PC-3 (cell line): ENCODE measurements around the gene OR1E1. TPM values are rescaled to one million over a fixed set of nuclear protein-coding genes. Genes with fewer than 3 reads are reported as not detected.
"Not testable (repeated sequence)": the region's sequence is repeated elsewhere in the genome, so short reads cannot be mapped to it uniquely, and the experiment has no call there.

Experiments used
- ATAC-seq: fragments of 200-7000 bp; cut with Tn5 transposase; 2 replicates; pipeline ENCODE4 v1.9.1; 2020; ENCODE audit warnings: mild to moderate bottlenecking, moderate library complexity
- BruUV-seq: library from RNA; stranded (reverse); fragments of 400-500 nt; replicated peaks from 2 replicates; lab custom pipeline; 2021; lab: Mats Ljungman, UMichigan
- CTCF ChIA-PET: fragments of 300-600 bp; sonication (Branson Sonifier 250); formaldehyde crosslinking; loops from one replicate; lab custom pipeline; 2022; ENCODE audit warnings: antibody characterized with exemption; lab: Charles Lee
- POLR2A ChIA-PET: fragments of 300-600 bp; sonication (Branson Sonifier 250); formaldehyde crosslinking; loops from one replicate; lab custom pipeline; 2022; ENCODE audit warnings: antibody characterized with exemption; ENCODE audit not compliant: unreplicated experiment; lab: Charles Lee
- DNase-seq: peaks from one replicate; pipeline ENCODE4 v3.0.0-alpha.2; 2015
- H2AFZ ChIP-seq: fragments of 300-600 bp; sonication (generic); 2 replicates; pipeline ENCODE4 v1.6.0; 2016; ENCODE audit warnings: antibody characterized with exemption, low read length
- H3F3A ChIP-seq: fragments of 300-600 bp; sonication (generic); one replicate; pipeline ENCODE4 v1.6.0; 2017; ENCODE audit warnings: antibody characterized with exemption, low read length, control low read depth, mild to moderate bottlenecking; ENCODE audit not compliant: unreplicated experiment
- H3K27ac ChIP-seq: fragments of 300-600 bp; sonication (generic); 2 replicates; pipeline ENCODE4 v1.5.1; 2016; ENCODE audit warnings: mild to moderate bottlenecking, low read length
- H3K27me3 ChIP-seq: fragments of 300-600 bp; sonication (generic); 2 replicates; pipeline ENCODE4 v1.6.1; 2016; ENCODE audit warnings: low read length, mixed read lengths
- H3K36me3 ChIP-seq: fragments of 300-600 bp; sonication (generic); 2 replicates; pipeline ENCODE4 v1.6.1; 2016; ENCODE audit warnings: low read depth, mixed run types, low read length, mixed read lengths
- H3K4me1 ChIP-seq: fragments of 300-600 bp; sonication (generic); 2 replicates; pipeline ENCODE4 v1.5.1; 2016; ENCODE audit warnings: low read length; ENCODE audit not compliant: insufficient read depth
- H3K4me2 ChIP-seq: fragments of 300-600 bp; sonication (generic); 2 replicates; pipeline ENCODE4 v1.6.0; 2016; ENCODE audit warnings: low read length
- H3K4me3 ChIP-seq: fragments of 300-600 bp; sonication (generic); 2 replicates; pipeline ENCODE4 v1.5.1; 2016; ENCODE audit warnings: mild to moderate bottlenecking, low read length, mixed read lengths
- H3K79me2 ChIP-seq: fragments of 300-600 bp; sonication (generic); 2 replicates; pipeline ENCODE4 v1.6.1; 2017; ENCODE audit warnings: low read length, mixed read lengths
- H3K9ac ChIP-seq: fragments of 300-600 bp; sonication (generic); 2 replicates; pipeline ENCODE4 v1.6.0; 2016; ENCODE audit warnings: mild to moderate bottlenecking, low read length
- H3K9me2 ChIP-seq: fragments of 300-600 bp; sonication (generic); replicated peaks from 2 replicates; pipeline ENCODE4 v1.6.1; 2016; ENCODE audit warnings: mixed run types, low read length, mixed read lengths
- H3K9me3 ChIP-seq: fragments of 300-600 bp; sonication (generic); 2 replicates; pipeline ENCODE4 v1.6.1; 2016; ENCODE audit warnings: low read length, mixed read lengths
- H4K20me1 ChIP-seq: fragments of 300-600 bp; sonication (generic); 2 replicates; pipeline ENCODE4 v1.6.1; 2016; ENCODE audit warnings: low read length, mixed read lengths
- EZH2 ChIP-seq: fragments of 300-600 bp; sonication (generic); IDR thresholded peaks from one replicate; pipeline ENCODE4 v1.6.1; 2017; ENCODE audit warnings: antibody characterized with exemption, mild to moderate bottlenecking, low read length; ENCODE audit not compliant: unreplicated experiment
- EZH2phosphoT487 ChIP-seq: fragments of 300-600 bp; sonication (generic); IDR thresholded peaks from 2 replicates; pipeline ENCODE4 v1.6.1; 2018; ENCODE audit warnings: mild to moderate bottlenecking, antibody characterized with exemption, low read length, borderline replicate concordance
- intact Hi-C: fragments of 100-400 bp; cut with micrococcal nuclease; formaldehyde crosslinking; loops from 2 replicates; pipeline ENCODE4 v1.9.0; 2023
- total RNA-seq: library from RNA; depleted of rRNA; stranded (reverse); fragments of >200 nt; gene quantifications from 2 replicates; pipeline ENCODE4 v1.2.3, GENCODE V29; 2014
- TF ChIP-seq, protein P1 (sequence below): fragments of 300-600 bp; sonication (generic); conservative IDR thresholded peaks from 2 replicates; pipeline ENCODE4 v1.5.1; 2017; ENCODE audit warnings: antibody characterized with exemption, low read depth, mild to moderate bottlenecking, low read length

OR1E1 gene
- total RNA-seq, 1 experiment from 2014 or later: not detected

DNA sequence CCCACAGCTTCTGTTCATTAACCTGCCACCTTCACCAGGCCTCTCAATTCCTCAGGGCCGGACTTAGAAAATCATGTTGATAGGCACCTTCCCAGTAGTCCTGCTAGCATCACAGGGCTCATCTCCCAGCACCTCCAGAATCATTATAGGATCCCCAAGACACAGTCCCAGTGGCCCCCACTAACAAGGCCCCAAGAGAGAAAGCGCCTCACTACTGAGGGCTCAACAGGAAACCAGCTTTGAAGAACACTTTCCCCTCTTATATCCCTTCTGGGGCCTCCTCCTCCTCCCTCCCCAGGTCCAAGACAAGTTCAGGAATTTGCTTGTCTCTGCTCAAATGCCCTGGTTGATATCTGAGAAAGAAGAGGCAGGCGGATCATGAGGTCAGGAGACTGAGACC is 12.9 kb upstream of the OR1E1 start, which contains the start of gene OR3A3:
Gene OR3A3 (plus strand): TSS at position 301 of the 400 bp plus-strand sequence.
- no peak within 1 kb of the TSS for H3K4me3 ChIP-seq
- H3K4me2 ChIP-seq: no peak within 1 kb of the TSS
- intact Hi-C loops: no loop called here
- no peaks in the 10 kb centered on the region for H3K9me2 ChIP-seq
- H3K79me2 ChIP-seq: no peaks in the 10 kb centered on the region
- no peak for TF ChIP-seq EZH2phosphoT487
- TF ChIP-seq, protein P1, sequence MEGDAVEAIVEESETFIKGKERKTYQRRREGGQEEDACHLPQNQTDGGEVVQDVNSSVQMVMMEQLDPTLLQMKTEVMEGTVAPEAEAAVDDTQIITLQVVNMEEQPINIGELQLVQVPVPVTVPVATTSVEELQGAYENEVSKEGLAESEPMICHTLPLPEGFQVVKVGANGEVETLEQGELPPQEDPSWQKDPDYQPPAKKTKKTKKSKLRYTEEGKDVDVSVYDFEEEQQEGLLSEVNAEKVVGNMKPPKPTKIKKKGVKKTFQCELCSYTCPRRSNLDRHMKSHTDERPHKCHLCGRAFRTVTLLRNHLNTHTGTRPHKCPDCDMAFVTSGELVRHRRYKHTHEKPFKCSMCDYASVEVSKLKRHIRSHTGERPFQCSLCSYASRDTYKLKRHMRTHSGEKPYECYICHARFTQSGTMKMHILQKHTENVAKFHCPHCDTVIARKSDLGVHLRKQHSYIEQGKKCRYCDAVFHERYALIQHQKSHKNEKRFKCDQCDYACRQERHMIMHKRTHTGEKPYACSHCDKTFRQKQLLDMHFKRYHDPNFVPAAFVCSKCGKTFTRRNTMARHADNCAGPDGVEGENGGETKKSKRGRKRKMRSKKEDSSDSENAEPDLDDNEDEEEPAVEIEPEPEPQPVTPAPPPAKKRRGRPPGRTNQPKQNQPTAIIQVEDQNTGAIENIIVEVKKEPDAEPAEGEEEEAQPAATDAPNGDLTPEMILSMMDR: no peak
- TF ChIP-seq EZH2: no peak
- no peaks in the 10 kb centered on the region for H3K4me1 ChIP-seq
- H4K20me1 ChIP-seq: no peaks in the 10 kb centered on the region
- ChIA-PET CTCF (no interaction called here), POLR2A (no interaction called here)
- no peaks in the 10 kb centered on the region for H3K9me3 ChIP-seq
- H3K27me3 ChIP-seq: peaks cover 8% of the 10 kb centered on the region; the same call in 1 of the 2 replicates
- H2AFZ ChIP-seq: no peak within 1 kb of the TSS
- DNase-seq (no peak), ATAC-seq (no peak)
- no TSS peak for BruUV-seq
- no peaks in the 10 kb centered on the region for H3F3A ChIP-seq
- H3K36me3 ChIP-seq: no peaks in the 10 kb centered on the region
- H3K27ac ChIP-seq: no peak within 1 kb of the TSS
- no peak within 1 kb of the TSS for H3K9ac ChIP-seq

DNA sequence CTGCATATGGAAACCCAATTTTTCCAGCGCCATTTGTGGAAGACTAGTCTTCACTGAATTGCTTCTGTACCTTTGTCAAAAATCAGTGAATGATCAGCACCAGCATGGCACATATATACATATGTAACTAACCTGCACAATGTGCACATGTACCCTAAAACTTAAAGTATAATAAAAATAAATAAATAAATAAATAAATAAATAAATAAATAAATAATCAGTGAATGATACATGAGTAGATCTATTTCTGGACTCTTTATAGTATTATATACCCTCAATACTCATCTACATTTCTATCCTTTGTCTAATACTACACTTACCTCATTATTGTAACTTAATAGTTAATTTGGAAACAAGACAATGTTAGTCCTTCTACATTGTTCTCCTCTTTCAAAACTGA is 5.6 kb upstream of the OR1E1 start:
- H3K27me3 ChIP-seq, H2AFZ ChIP-seq, intact Hi-C loops, H3K36me3 ChIP-seq, H3K9me3 ChIP-seq, H3K9ac ChIP-seq, H3K4me3 ChIP-seq, CTCF ChIA-PET, H3K4me2 ChIP-seq, BruUV-seq, H3F3A ChIP-seq, H3K9me2 ChIP-seq, ATAC-seq, DNase-seq, POLR2A ChIA-PET, H4K20me1 ChIP-seq, H3K4me1 ChIP-seq, H3K27ac ChIP-seq, H3K79me2 ChIP-seq: not testable (repeated sequence)

DNA sequence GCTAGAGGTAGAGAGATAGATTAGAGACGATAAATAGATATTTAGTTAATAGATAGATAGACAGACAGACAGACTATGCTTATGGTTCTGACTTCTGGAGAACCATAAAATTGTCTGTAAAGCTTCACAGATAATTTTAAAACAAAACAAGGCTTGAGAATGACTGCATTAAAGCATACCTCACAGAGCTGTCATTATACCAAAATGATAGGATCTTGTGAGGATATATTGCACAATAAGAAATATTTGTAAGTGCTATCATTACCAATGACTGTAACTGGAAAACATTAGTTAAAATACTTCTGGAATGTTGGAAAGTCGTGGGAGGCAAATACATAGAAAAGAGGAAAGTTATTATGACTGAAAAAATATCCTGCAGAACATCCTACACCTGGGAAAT is 3.6 kb upstream of the OR1E1 start:
- DNase-seq (no peak), ATAC-seq (no peak)
- H3K27ac ChIP-seq: no peak overlapping the region
- no peak overlapping the region for H2AFZ ChIP-seq
- intact Hi-C loops: no loop called here
- ChIA-PET POLR2A (no interaction called here), CTCF (no interaction called here)
- no peaks in the 10 kb centered on the region for H3K4me1 ChIP-seq
- H3K79me2 ChIP-seq: no peaks in the 10 kb centered on the region
- H3K27me3 ChIP-seq: peaks cover 6% of the 10 kb centered on the region; the same call in 1 of the 2 replicates
- TF ChIP-seq EZH2phosphoT487: no peak
- no TSS peak for BruUV-seq
- no peaks in the 10 kb centered on the region for H3F3A ChIP-seq
- H3K9me2 ChIP-seq: no peaks in the 10 kb centered on the region
- no peaks in the 10 kb centered on the region for H4K20me1 ChIP-seq
- no peaks in the 10 kb centered on the region for H3K36me3 ChIP-seq
- no peak overlapping the region for H3K9ac ChIP-seq
- H3K4me2 ChIP-seq: no peak overlapping the region
- no peak overlapping the region for H3K4me3 ChIP-seq
- no peaks in the 10 kb centered on the region for H3K9me3 ChIP-seq

DNA sequence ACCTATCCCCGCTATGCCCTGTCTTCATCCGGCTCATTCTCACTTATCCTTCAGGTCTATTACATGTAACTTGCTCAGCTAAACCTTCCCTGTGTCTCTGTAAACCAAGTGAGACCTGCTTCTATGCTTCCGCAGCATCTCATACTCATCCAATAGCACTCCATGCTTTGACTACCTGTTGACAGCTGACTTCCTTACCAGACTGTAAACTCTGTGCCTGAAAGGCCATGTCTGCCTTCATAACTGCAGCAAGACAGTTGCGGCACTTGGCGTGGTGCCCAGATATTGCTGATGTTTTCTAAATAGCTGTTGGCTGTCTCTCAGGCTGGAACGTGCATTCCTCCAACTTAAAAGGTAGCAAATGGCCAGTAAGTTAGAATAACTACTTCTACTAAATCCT is 1.8 kb upstream of the OR1E1 start:
- ChIA-PET CTCF (no interaction called here), POLR2A (no interaction called here)
- peaks cover 6% of the 10 kb centered on the region; the same call in 1 of the 2 replicates for H3K27me3 ChIP-seq
- no peak overlapping the region for H3K27ac ChIP-seq
- H4K20me1 ChIP-seq: no peaks in the 10 kb centered on the region
- intact Hi-C loops: no loop called here
- no peak for DNase-seq
- H3K36me3 ChIP-seq: no peaks in the 10 kb centered on the region
- TF ChIP-seq EZH2phosphoT487: no peak
- TF ChIP-seq EZH2: no peak
- TF ChIP-seq, protein P1: no peak
- no peak overlapping the region for H3K9ac ChIP-seq
- H3K4me1 ChIP-seq: no peaks in the 10 kb centered on the region
- no peak overlapping the region for H3K4me3 ChIP-seq
- no peak for ATAC-seq
- H3K79me2 ChIP-seq: no peaks in the 10 kb centered on the region
- H3K4me2 ChIP-seq: no peak overlapping the region
- H2AFZ ChIP-seq: no peak overlapping the region
- H3K9me2 ChIP-seq: no peaks in the 10 kb centered on the region
- no peaks in the 10 kb centered on the region for H3K9me3 ChIP-seq
- H3F3A ChIP-seq: no peaks in the 10 kb centered on the region
- no TSS peak for BruUV-seq

DNA sequence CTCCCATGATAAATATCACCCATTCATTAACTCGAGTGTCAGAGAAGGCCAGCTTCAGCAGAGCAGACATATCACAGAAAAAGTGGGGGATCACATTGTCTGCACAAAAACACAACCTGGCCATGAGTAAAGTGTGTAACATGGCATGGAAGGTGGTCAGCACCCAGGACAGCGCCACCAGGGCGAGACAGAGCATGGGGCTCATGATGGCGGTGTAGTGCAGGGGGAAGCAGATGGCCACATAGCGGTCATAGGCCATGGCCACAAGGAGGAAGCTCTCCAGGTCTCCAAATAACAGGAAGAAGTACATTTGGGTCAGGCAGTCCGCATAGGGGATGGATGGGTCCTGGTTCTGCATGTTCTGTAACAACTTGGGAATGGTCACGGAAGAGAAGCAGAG is 409 bp downstream of the OR1E1 start:
- H3F3A ChIP-seq, H3K4me3 ChIP-seq, intact Hi-C loops, H3K4me1 ChIP-seq, BruUV-seq, H3K79me2 ChIP-seq, DNase-seq, H3K4me2 ChIP-seq, H3K9me3 ChIP-seq, H3K9ac ChIP-seq, H3K27ac ChIP-seq, H4K20me1 ChIP-seq, H2AFZ ChIP-seq, CTCF ChIA-PET, ATAC-seq, H3K27me3 ChIP-seq, H3K36me3 ChIP-seq, POLR2A ChIA-PET, H3K9me2 ChIP-seq: not testable (repeated sequence)
